Measurements from ENCODE around the gene EFNB3. TPM values are rescaled to one million over a fixed set of nuclear protein-coding genes. Genes with fewer than 3 reads are reported as not detected.

The EFNB3 gene
- total RNA-seq (2013; cell fraction: nucleolus; rRNA removed): not detected in 2 replicates
- total RNA-seq (2014; rRNA removed) (0.06 TPM in 1 of 2 replicates, not detected in the other), total RNA-seq (2014; rRNA removed; fragmentation: Illumina TruSeq; extraction: Trizol) (not detected in 2 replicates), total RNA-seq (2021) (0.13 TPM in 1 of 2 replicates, not detected in the other), polyA plus RNA-seq (2011; rRNA removed) (0.04 TPM in 2 replicates), polyA plus RNA-seq (2014; fragmentation: Illumina TruSeq; extraction: Trizol) (0.01 TPM in 1 of 2 replicates, not detected in the other), polyA plus RNA-seq (2014; fragmentation: Nextera tagmentation; extraction: Ambion mirVana) (under 1 TPM in 1 of 2 experiments, not detected in 1; 0.02 TPM), polyA plus RNA-seq (2014; rRNA removed) (0.05 TPM in 1 of 2 replicates, not detected in the other), polyA plus RNA-seq (2016; fragmentation: Nextera tagmentation; extraction: Ambion mirVana) (not detected), polyA minus RNA-seq (2011; rRNA and poly(A)+ RNA removed) (0.05 TPM in 1 of 2 replicates, not detected in the other), Bru-seq, nascent RNA (percentile 10 among the genes with signal in this experiment), BruChase-seq, experiment 1, labeled RNA remaining after a 6-hour chase (percentile 14 among the genes with signal in this experiment), BruChase-seq, experiment 2, labeled RNA remaining after a 2-hour chase (percentile 26 among the genes with signal in this experiment)
- not detected for polyA plus RNA-seq (2011; ENCODE audit: low read depth)
- 0.01 and 0.03 TPM in 2 replicates for polyA plus RNA-seq (2011; cell fraction: cytosol; rRNA removed)
- 0.19 and 0.22 TPM in 2 replicates for polyA plus RNA-seq (2011; cell fraction: nucleus; rRNA removed)
- polyA plus RNA-seq (2012): not detected in 2 replicates
- not detected in 2 replicates for polyA minus RNA-seq (2011; cell fraction: cytosol; rRNA and poly(A)+ RNA removed)
- polyA minus RNA-seq (2011; cell fraction: nucleus; rRNA and poly(A)+ RNA removed): not detected in 2 replicates
- long read RNA-seq, experiment 1: 0 reads
- long read RNA-seq, experiment 2: 0 reads

GRCh38 chr17:7704601-7705268 is at the start of gene EFNB3:
Gene EFNB3, plus strand, starts transcription at chr17:7705202. Its CDS starts 397 bp downstream, at chr17:7705599.
- WGBS (ENCODE audit: insufficient coverage, insufficient replicate concordance, low lambda C conversion rate, missing lambda C conversion rate): 21% methylated on average over 22 of the region's 45 CpGs
- FAIRE-seq (no peak), DNase-seq (ENCODE audit: low read depth, low spot score) (no peak), ATAC-seq (peak; percentile 16; the same call in 1 of the 3 replicates)
- Histone ChIP-seq H3K4me2 (ENCODE audit: control insufficient read depth, insufficient read depth) (no peak within 1 kb of the TSS; the same call in 1 of the 2 replicates), H2AFZ (ENCODE audit: control insufficient read depth, low read depth, low read length) (no peak within 1 kb of the TSS), H3K9ac (ENCODE audit: control insufficient read depth, insufficient read depth, low read length) (no peak within 1 kb of the TSS), H4K20me1 (ENCODE audit: control insufficient read depth, insufficient read depth) (no peaks in the 10 kb centered on the region), H3K4me1 (ENCODE audit: control insufficient read depth, insufficient read depth, low read length) (no peaks in the 10 kb centered on the region), H3K27me3 (replicated peaks in 1 of 2; ENCODE audit: control insufficient read depth in 2 of 2, insufficient read depth in 2 of 2, low read length in 1 of 2) (peaks cover 3 to 5% of the 10 kb centered on the region in 2 experiments; a peak in 3 of 4 replicates), H3K36me3 (ENCODE audit: control insufficient read depth in 2 of 2, insufficient read depth in 2 of 2, low read length in 1 of 2) (peaks cover 0 to 4% of the 10 kb centered on the region in 2 experiments; a peak in 2 of 4 replicates), H3K79me2 (ENCODE audit: control insufficient read depth, insufficient read depth, low read length) (no peaks in the 10 kb centered on the region), H3K9me3 (replicated peaks; ENCODE audit: control insufficient read depth, insufficient read depth, low read length) (no peaks in the 10 kb centered on the region), H3K27ac (ENCODE audit: control insufficient read depth, insufficient read depth) (no peak within 1 kb of the TSS), H3K4me3 (no peak within 1 kb of the TSS)
- no peak for TF ChIP-seq PAX5 (IDR thresholded peaks at IDR 0.05; ENCODE audit: borderline replicate concordance, low read depth, low read length)
- TF ChIP-seq ZBTB11 (CRISPR knock-in tag; IDR thresholded peaks at IDR 0.05): no peak
- 0 out of 3 replicates have a peak, but pooled peaks of 1 of the 2 experiments have one; percentile 2 for TF ChIP-seq EGR1 (IDR thresholded peaks at IDR 0.05; ENCODE audit: borderline replicate concordance in 1 of 2, low read depth in 2 of 2, low read length in 2 of 2)
- TF ChIP-seq E2F4 (IDR thresholded peaks at IDR 0.05; ENCODE audit: low read depth, low read length): no peak
- CTCF ChIA-PET: interaction anchor here (0.6 kb wide), 1 partner anchor 17 kb away, joined by 3 read pairs; the partner anchor contains the start of gene TP53
- RAD21 ChIA-PET (ENCODE audit: unreplicated experiment): no interaction called here
- intact Hi-C loops (cut with micrococcal nuclease; ENCODE audit: unreplicated experiment): no loop called here
- no TSS peak for BruUV-seq (replicated peaks)
- SMC1A ChIA-PET (ENCODE audit: uncharacterized antibody, unreplicated experiment): no interaction called here
- POLR2A ChIA-PET: interaction anchor here (0.6 kb wide), 1 partner anchor 11 kb away, joined by 5 read pairs; no protein-coding TSS in a partner anchor
- in situ Hi-C loops (cut with MboI): no loop called here
